Colonic mucosa (tissue), 4 donors: Measurements from ENCODE around the gene DAPK1. TPM values are rescaled to one million over a fixed set of nuclear protein-coding genes. Genes with fewer than 3 reads are reported as not detected.

Experiments used
- DNase-seq: peaks from one replicate; pipeline ENCODE4 v3.0.0-alpha.2; 2020
- H3K27ac ChIP-seq: fragments of 200-600 bp; one replicate; pipeline ENCODE4 v1.8.0; 2021
- H3K27me3 ChIP-seq: fragments of 200-600 bp; one replicate; pipeline ENCODE4 v1.8.0; 2021
- H3K36me3 ChIP-seq: fragments of 200-600 bp; one replicate; pipeline ENCODE4 v1.8.0; 2021
- H3K4me1 ChIP-seq: fragments of 200-600 bp; one replicate; pipeline ENCODE4 v1.8.0; 2021; ENCODE audit warnings: mild to moderate bottlenecking
- H3K4me3 ChIP-seq: fragments of 200-600 bp; one replicate; pipeline ENCODE4 v1.8.0; 2021
- H3K9ac ChIP-seq, 2 donors: one replicate each; pipeline ENCODE4 v1.7.0; 2013; ENCODE audit warnings: control low read depth in 2 of 2, low read depth in 2 of 2, low read length in 2 of 2
- H3K9me3 ChIP-seq: fragments of 200-600 bp; one replicate; pipeline ENCODE4 v1.8.0; 2021
- CTCF ChIP-seq: fragments of 200-600 bp; IDR thresholded peaks from one replicate; pipeline ENCODE4 v1.8.0; 2022; ENCODE audit warnings: antibody characterized with exemption, mild to moderate bottlenecking
- intact Hi-C: fragments of 100-400 bp; cut with DNase I; formaldehyde crosslinking; loops from one replicate; pipeline ENCODE4 v1.14.1; 2022
- total RNA-seq, 2 donors: library from RNA; stranded (reverse); fragmentation: NEBNext Ultra II Directional in 1 of 2; extraction: Animal tissue kit (Norgen Biotek cat#: 25700) in 1 of 2; gene quantifications; one replicate each; pipeline ENCODE4 v1.2.1, GENCODE V29; 2021
- donor health status: healthy.
- donor health status: DM: no; HTN: no; CAD: no.
- donor health status: DM: no; HTN: no; CAD: no.

Gene DAPK1
- total RNA-seq, 2 donors from 2014 or later = 7.9 to 17.5 TPM

DNA sequence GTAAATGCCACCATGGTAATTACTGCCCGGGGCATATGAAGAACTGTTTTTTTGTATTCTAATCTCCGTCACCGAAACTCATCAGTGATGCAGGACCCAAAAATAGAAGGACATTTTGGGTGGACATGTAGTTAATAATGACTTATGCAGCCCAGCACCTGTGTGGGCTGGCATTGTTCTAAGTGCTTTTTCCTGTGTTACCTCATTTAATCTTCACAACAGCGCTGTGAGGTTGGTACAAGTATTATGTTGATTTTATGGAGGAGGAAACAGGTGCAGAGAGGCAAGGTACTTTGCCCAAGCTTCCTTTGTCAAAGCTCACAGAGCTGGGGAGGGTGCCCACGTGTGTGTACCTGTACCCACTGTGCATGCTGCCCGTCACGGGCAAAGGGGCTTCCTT is 58.4 kb downstream of the DAPK1 start:
- Histone ChIP-seq H3K27me3 (no peaks in the 10 kb centered on the region), H3K36me3 (no peaks in the 10 kb centered on the region), H3K4me1 (no peaks in the 10 kb centered on the region), H3K9me3 (no peaks in the 10 kb centered on the region), H3K9ac (no peak overlapping the region), H3K27ac (no peak overlapping the region), H3K4me3 (no peak overlapping the region)
- intact Hi-C loops = no loop called here
- TF ChIP-seq CTCF = no peak
- DNase-seq = no peak

- H3K27ac ChIP-seq = no peak overlapping the region
- no peak for DNase-seq
- no peak overlapping the region for H3K4me3 ChIP-seq
- intact Hi-C loops = no loop called here
- no peaks in the 10 kb centered on the region for H3K4me1 ChIP-seq
- no peak overlapping the region for H3K9ac ChIP-seq
- H3K36me3 ChIP-seq = no peaks in the 10 kb centered on the region
- no peaks in the 10 kb centered on the region for H3K9me3 ChIP-seq
- TF ChIP-seq CTCF = no peak
- H3K27me3 ChIP-seq = no peaks in the 10 kb centered on the region
Measured at GRCh38 chr9:87556821-87557220, 59.2 kb downstream of the DAPK1 start.

DNA sequence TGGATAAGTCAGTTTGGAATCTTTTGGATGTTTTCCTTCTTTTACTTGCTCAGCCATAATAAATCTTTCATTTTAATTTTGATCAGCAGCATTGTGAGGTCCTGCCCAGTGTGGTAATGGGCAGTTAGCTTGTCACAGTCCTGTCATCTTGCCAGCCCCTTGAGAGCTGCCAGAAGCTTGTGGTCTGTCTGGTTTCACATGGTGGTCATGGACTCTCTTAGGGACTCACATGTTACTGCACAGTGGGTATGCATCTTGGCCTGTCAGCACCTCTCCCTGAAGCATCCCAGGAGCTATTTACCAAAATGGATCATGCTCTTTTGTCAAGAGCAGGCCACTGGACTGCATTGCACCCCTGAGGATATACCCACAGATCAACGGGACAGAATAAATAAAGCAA is 60.3 kb downstream of the DAPK1 start:
- intact Hi-C loops = no loop called here
- no peak for DNase-seq
- Histone ChIP-seq H3K9me3 (no peaks in the 10 kb centered on the region), H3K9ac (no peak overlapping the region), H3K4me3 (no peak overlapping the region), H3K4me1 (no peaks in the 10 kb centered on the region), H3K27ac (no peak overlapping the region), H3K27me3 (no peaks in the 10 kb centered on the region), H3K36me3 (no peaks in the 10 kb centered on the region)
- TF ChIP-seq CTCF = no peak

DNA sequence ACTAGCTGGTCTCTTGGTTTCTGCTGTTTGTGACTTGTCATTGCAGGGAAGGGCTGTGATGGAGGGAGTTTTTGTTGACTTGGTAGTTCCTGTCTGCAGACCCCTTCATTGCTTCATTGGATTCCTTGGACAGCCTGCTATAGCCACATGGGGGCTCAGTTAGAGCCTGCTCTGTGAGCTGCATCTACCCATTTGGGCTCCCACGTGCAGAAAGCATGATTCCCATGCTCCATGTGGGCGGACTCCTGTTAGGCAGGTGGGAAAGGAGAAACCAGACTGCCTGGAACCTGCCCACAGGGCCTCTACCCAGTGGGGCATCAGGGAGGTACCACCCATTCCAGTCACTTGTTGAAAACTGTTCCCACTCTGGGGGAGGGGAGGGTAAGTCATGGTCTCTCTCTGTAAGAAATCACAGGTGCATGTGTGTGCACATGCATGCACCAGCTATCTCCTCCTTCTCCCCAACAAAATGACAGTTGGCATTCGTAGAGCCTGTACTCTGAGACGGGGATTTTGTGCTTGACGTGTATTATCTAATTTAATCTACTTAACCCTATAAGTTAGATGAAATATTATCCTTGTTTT is 61.0 kb downstream of the DAPK1 start:
- H3K9me3 ChIP-seq = no peaks in the 10 kb centered on the region
- H3K9ac ChIP-seq = no peak overlapping the region
- intact Hi-C loops = no loop called here
- TF ChIP-seq CTCF = no peak
- no peak overlapping the region for H3K27ac ChIP-seq
- no peak overlapping the region for H3K4me3 ChIP-seq
- DNase-seq = no peak
- H3K27me3 ChIP-seq = no peaks in the 10 kb centered on the region
- H3K36me3 ChIP-seq = no peaks in the 10 kb centered on the region
- H3K4me1 ChIP-seq = no peaks in the 10 kb centered on the region

GRCh38 chr9:87562062-87562461 is 64.4 kb downstream of the DAPK1 start:
- Histone ChIP-seq H3K9me3 (no peaks in the 10 kb centered on the region), H3K4me1 (no peaks in the 10 kb centered on the region), H3K27me3 (no peaks in the 10 kb centered on the region), H3K4me3 (no peak overlapping the region), H3K27ac (no peak overlapping the region), H3K9ac (no peak overlapping the region), H3K36me3 (no peaks in the 10 kb centered on the region)
- TF ChIP-seq CTCF = no peak
- DNase-seq = no peak
- intact Hi-C loops = no loop called here
